IMR-90 (cell line): Measurements from ENCODE around the gene MRPL41. TPM values are rescaled to one million over a fixed set of nuclear protein-coding genes. Genes with fewer than 3 reads are reported as not detected.

Source experiments
- ATAC-seq: fragments of 200-7000 bp; cut with Tn5 transposase; 2 replicates; pipeline ENCODE4 v1.9.1; 2020; ENCODE audit warnings: low read depth, mild to moderate bottlenecking, moderate library complexity
- BruUV-seq: library from RNA; stranded (reverse); fragments of 400-500 nt; replicated peaks from 2 replicates; lab custom pipeline; 2021; lab: Mats Ljungman, UMichigan
- CTCF ChIA-PET: fragments of 300-600 bp; formaldehyde crosslinking; extraction: SDS; loops from one replicate; lab custom pipeline; 2021; ENCODE audit warnings: antibody characterized with exemption; lab: Yijun Ruan, JAX
- POLR2A ChIA-PET: fragments of 300-600 bp; sonication (Branson Sonifier 250); formaldehyde crosslinking; loops from one replicate; lab custom pipeline; 2022; ENCODE audit warnings: antibody characterized with exemption; ENCODE audit not compliant: unreplicated experiment; lab: Charles Lee
- DNase-seq: peaks from one replicate; pipeline ENCODE4 v3.0.0; 2013
- H2AFZ ChIP-seq: replicated peaks from 2 replicates; pipeline ENCODE3; 2013; ENCODE audit warnings: low read length, mild to moderate bottlenecking; ENCODE audit not compliant: poor library complexity
- H2AK5ac ChIP-seq: 2 replicates; pipeline ENCODE4 v1.6.1; 2013; ENCODE audit warnings: low read depth, low read length, inconsistent platforms
- H2AK9ac ChIP-seq: replicated peaks from 2 replicates; pipeline ENCODE3; 2013; ENCODE audit warnings: mild to moderate bottlenecking, low read depth, low read length, moderate library complexity; ENCODE audit not compliant: poor library complexity
- H2BK120ac ChIP-seq: 2 replicates; pipeline ENCODE4 v1.6.1; 2013; ENCODE audit warnings: low read depth, low read length, inconsistent platforms
- H2BK15ac ChIP-seq: 3 replicates; pipeline ENCODE4 v1.6.1; 2013; ENCODE audit warnings: low read depth, low read length, inconsistent platforms
- H2BK20ac ChIP-seq: 2 replicates; pipeline ENCODE4 v1.6.1; 2013; ENCODE audit warnings: low read depth, mild to moderate bottlenecking, inconsistent platforms, low read length, moderate library complexity
- H2BK5ac ChIP-seq: 2 replicates; pipeline ENCODE4 v1.6.1; 2013; ENCODE audit warnings: mild to moderate bottlenecking, low read depth, low read length, inconsistent platforms; ENCODE audit not compliant: poor library complexity, severe bottlenecking
- H3K14ac ChIP-seq: replicated peaks from 2 replicates; pipeline ENCODE4 v1.6.1; 2013; ENCODE audit warnings: low read depth, low read length, inconsistent platforms
- H3K18ac ChIP-seq: 2 replicates; pipeline ENCODE4 v1.6.1; 2013; ENCODE audit warnings: low read depth, low read length, control low read depth
- H3K23ac ChIP-seq: 2 replicates; pipeline ENCODE4 v1.6.1; 2013; ENCODE audit warnings: low read depth, low read length, inconsistent platforms
- H3K27ac ChIP-seq: 2 replicates; pipeline ENCODE4 v1.5.1; 2013; ENCODE audit warnings: mild to moderate bottlenecking, control low read depth, low read length; ENCODE audit not compliant: insufficient read depth
- H3K27me3 ChIP-seq: 2 replicates; pipeline ENCODE4 v1.6.1; 2013; ENCODE audit warnings: low read length; ENCODE audit not compliant: control insufficient read depth, insufficient read depth
- H3K36me3 ChIP-seq: 2 replicates; pipeline ENCODE4 v1.6.1; 2013; ENCODE audit warnings: low read length, mixed read lengths; ENCODE audit not compliant: control insufficient read depth, insufficient read depth
- H3K4ac ChIP-seq: 2 replicates; pipeline ENCODE4 v1.6.1; 2013; ENCODE audit warnings: low read depth, low read length, inconsistent platforms
- H3K4me1 ChIP-seq: 2 replicates; pipeline ENCODE4 v1.6.1; 2013; ENCODE audit warnings: low read length, mixed read lengths; ENCODE audit not compliant: control insufficient read depth, insufficient read depth
- H3K4me2 ChIP-seq: 2 replicates; pipeline ENCODE4 v1.6.1; 2013; ENCODE audit warnings: low read depth, mild to moderate bottlenecking, control low read depth, low read length, moderate library complexity
- H3K4me3 ChIP-seq: 2 replicates; pipeline ENCODE4 v1.5.1; 2013; ENCODE audit warnings: low read depth, mild to moderate bottlenecking, control low read depth, low read length, moderate library complexity; ENCODE audit not compliant: insufficient read depth
- H3K56ac ChIP-seq: 2 replicates; pipeline ENCODE4 v1.6.1; 2013; ENCODE audit warnings: low read length, inconsistent platforms; ENCODE audit not compliant: insufficient read depth; ENCODE audit errors: extremely low read depth
- H3K79me1 ChIP-seq, 2 experiments: 2 replicates each; pipeline ENCODE4 v1.6.1; 2013; ENCODE audit warnings: low read length in 2 of 2, inconsistent platforms in 1 of 2, low read depth in 1 of 2
- H3K9ac ChIP-seq: 2 replicates; pipeline ENCODE4 v1.6.1; 2013; ENCODE audit warnings: low read depth, low read length, control low read depth
- H3K9me1 ChIP-seq: 2 replicates; pipeline ENCODE4 v1.6.1; 2013; ENCODE audit warnings: low read length, inconsistent platforms; ENCODE audit not compliant: insufficient read depth
- H3K9me3 ChIP-seq: 2 replicates; pipeline ENCODE4 v1.6.1; 2013; ENCODE audit warnings: low read length; ENCODE audit not compliant: control insufficient read depth, insufficient read depth
- H4K20me1 ChIP-seq: 2 replicates; pipeline ENCODE4 v1.6.1; 2013; ENCODE audit warnings: low read length, inconsistent platforms; ENCODE audit not compliant: insufficient read depth
- H4K5ac ChIP-seq: 2 replicates; pipeline ENCODE4 v1.6.1; 2013; ENCODE audit warnings: mild to moderate bottlenecking, low read depth, low read length, control low read depth
- H4K8ac ChIP-seq, 2 experiments: 2 replicates each; pipeline ENCODE4 v1.6.1; 2013; ENCODE audit warnings: low read depth in 2 of 2, low read length in 2 of 2, control low read depth in 1 of 2, inconsistent platforms in 1 of 2
- H4K91ac ChIP-seq: 2 replicates; pipeline ENCODE4 v1.6.1; 2013; ENCODE audit warnings: low read depth, low read length, inconsistent platforms; ENCODE audit not compliant: insufficient read depth
- BHLHE40 ChIP-seq: fragments of 150-350 bp; IDR thresholded peaks from 2 replicates; pipeline ENCODE4 v1.6.1; 2016; ENCODE audit warnings: mild to moderate bottlenecking, low read depth, low read length
- CEBPB ChIP-seq: IDR thresholded peaks from 2 replicates; pipeline ENCODE4 v1.6.1; 2012; ENCODE audit warnings: low read depth, low read length, improper control_type of control experiment
- CHD1 ChIP-seq: IDR thresholded peaks from 2 replicates; pipeline ENCODE4 v1.6.1; 2012; ENCODE audit warnings: low read depth, low read length, improper control_type of control experiment
- CTCF ChIP-seq: conservative IDR thresholded peaks from 2 replicates; pipeline ENCODE4 v1.5.1; 2012; ENCODE audit warnings: mild to moderate bottlenecking, low read depth, low read length, improper control_type of control experiment
- ELK1 ChIP-seq: fragments of 150-350 bp; IDR thresholded peaks from 2 replicates; pipeline ENCODE4 v1.6.1; 2016; ENCODE audit warnings: low read depth, mild to moderate bottlenecking, low read length, moderate library complexity, borderline replicate concordance
- FOS ChIP-seq: fragments of 150-350 bp; IDR thresholded peaks from 2 replicates; pipeline ENCODE4 v1.6.1; 2016; ENCODE audit warnings: low read depth, low read length
- MAFK ChIP-seq: IDR thresholded peaks from 2 replicates; pipeline ENCODE4 v1.6.1; 2012; ENCODE audit warnings: low read depth, low read length, improper control_type of control experiment
- MAZ ChIP-seq: IDR thresholded peaks from 2 replicates; pipeline ENCODE4 v1.6.1; 2012; ENCODE audit warnings: low read depth, mild to moderate bottlenecking, low read length, improper control_type of control experiment, moderate library complexity, borderline replicate concordance
- MXI1 ChIP-seq: IDR thresholded peaks from 2 replicates; pipeline ENCODE4 v1.6.1; 2012; ENCODE audit warnings: low read depth, mild to moderate bottlenecking, low read length, moderate library complexity, borderline replicate concordance
- POLR2A ChIP-seq: IDR thresholded peaks from 2 replicates; pipeline ENCODE4 v1.6.1; 2012; ENCODE audit warnings: mild to moderate bottlenecking, low read depth, low read length
- RAD21 ChIP-seq: IDR thresholded peaks from 2 replicates; pipeline ENCODE4 v1.6.1; 2012; ENCODE audit warnings: low read length, improper control_type of control experiment
- RCOR1 ChIP-seq: IDR thresholded peaks from 2 replicates; pipeline ENCODE4 v1.6.1; 2012; ENCODE audit warnings: mild to moderate bottlenecking, low read length, improper control_type of control experiment; ENCODE audit not compliant: insufficient replicate concordance
- RFX5 ChIP-seq: IDR thresholded peaks from 2 replicates; pipeline ENCODE4 v1.8.0; 2012; ENCODE audit warnings: low read depth, mild to moderate bottlenecking, low read length, moderate library complexity
- SMC3 ChIP-seq: fragments of 150-350 bp; IDR thresholded peaks from 2 replicates; pipeline ENCODE4 v1.6.1; 2016; ENCODE audit warnings: low read depth, mild to moderate bottlenecking, antibody characterized with exemption, low read length, moderate library complexity
- USF2 ChIP-seq: fragments of 150-350 bp; IDR thresholded peaks from 2 replicates; pipeline ENCODE4 v1.6.1; 2017; ENCODE audit warnings: mild to moderate bottlenecking, antibody characterized with exemption, low read length, low read depth
- WGBS, 2 experiments: methylation state at CpG; one replicate each; pipeline versions ENCODE4 v1.1.5 to v1.1.7; 2013; ENCODE audit warnings: missing lambda C conversion rate in 2 of 2; ENCODE audit not compliant: insufficient read length in 1 of 2; ENCODE audit errors: extremely low coverage in 2 of 2; 5-methylcytosine and 5-hydroxymethylcytosine counted together
- dilution Hi-C: fragments of 300-500 bp; cut with HindIII; formaldehyde crosslinking; loops from one replicate; pipeline ENCODE4 v1.14.3; 2018; ENCODE audit warnings: low sequenced_read_pairs; ENCODE audit not compliant: unreplicated experiment
- in situ Hi-C: fragments of 300-500 bp; cut with MboI; formaldehyde crosslinking; loops from 3 replicates; pipeline ENCODE4 v1.14.3; 2019; ENCODE audit warnings: low sequenced_read_pairs, inconsistent platforms, mixed read lengths
- intact Hi-C: fragments of 100-400 bp; cut with micrococcal nuclease; formaldehyde crosslinking; loops from 2 replicates; pipeline ENCODE4 v1.10.0; 2022
- polyA plus RNA-seq, 3 experiments: library from polyadenylated mRNA; depleted of rRNA; stranded (reverse); fragments of >200 nt; gene quantifications; 2 replicates each; pipeline ENCODE4 v1.2.3, GENCODE V29; 2012; ENCODE audit warnings: low replicate concordance in 1 of 3
- total RNA-seq: library from RNA; depleted of rRNA; stranded (reverse); fragments of >200 nt; gene quantifications from 2 replicates; pipeline ENCODE4 v1.2.3, GENCODE V29; 2012

The MRPL41 gene
- total and polyA plus RNA-seq, 2 of the 4 experiments (the other 2 are of a cell fraction) = 15.6 to 38.9 TPM

- in situ Hi-C loops = no loop called here
- Histone ChIP-seq H3K18ac (no peak overlapping the region), H4K8ac (no peak overlapping the region), H3K4me3 (no peak overlapping the region), H3K9ac (no peak overlapping the region), H2BK5ac (no peak overlapping the region), H3K23ac (no peak overlapping the region), H2BK15ac (no peak overlapping the region), H2AFZ (no peak overlapping the region), H4K20me1 (no peaks in the 10 kb centered on the region), H3K79me1 (no peaks in the 10 kb centered on the region), H3K4me2 (no peak overlapping the region), H3K9me3 (no peaks in the 10 kb centered on the region), H3K14ac (no peak overlapping the region), H4K5ac (no peak overlapping the region), H2AK5ac (no peak overlapping the region), H3K27ac (no peak overlapping the region), H4K91ac (no peak overlapping the region), H3K4me1 (no peaks in the 10 kb centered on the region), H3K36me3 (no peaks in the 10 kb centered on the region), H3K4ac (no peak overlapping the region), H3K27me3 (no peaks in the 10 kb centered on the region), H2BK20ac (no peak overlapping the region), H3K56ac (no peak overlapping the region), H2BK120ac (no peak overlapping the region), H2AK9ac (no peak overlapping the region), H3K9me1 (no peaks in the 10 kb centered on the region)
- no peak for TF ChIP-seq RAD21
- TF ChIP-seq MAFK = no peak
- no peak for TF ChIP-seq ELK1
- no peak for TF ChIP-seq RFX5
- TF ChIP-seq BHLHE40 = no peak
- TF ChIP-seq USF2 = no peak
- no peak for TF ChIP-seq MAZ
- TF ChIP-seq CHD1 = no peak
- TF ChIP-seq CEBPB = no peak
- no peak for TF ChIP-seq MXI1
- TF ChIP-seq RCOR1 = no peak
- TF ChIP-seq CTCF = no peak
- TF ChIP-seq SMC3 = no peak
- TF ChIP-seq POLR2A = no peak
- TF ChIP-seq FOS = no peak
- ChIA-PET POLR2A (no interaction called here), CTCF (no interaction called here)
- intact Hi-C loops = no loop called here
- ATAC-seq (no peak), DNase-seq (no peak)
- no TSS peak for BruUV-seq
- 89% methylated on average over 7 of the region's 30 CpGs; no CpG with 5 or more reads in 1 of the 2 experiments for WGBS, 2 experiments
- dilution Hi-C loops = no loop called here
Measured at GRCh38 chr9:137514691-137515337, 36.9 kb upstream of the MRPL41 start.
